Smooth muscle cell (in vitro differentiated cells): Measurements from ENCODE around the gene SMIM9. TPM values are rescaled to one million over a fixed set of nuclear protein-coding genes. Genes with fewer than 3 reads are reported as not detected.
"Not testable (repeated sequence)": the region's sequence is repeated elsewhere in the genome, so short reads cannot be mapped to it uniquely, and the experiment has no call there.

ENCODE experiments used
- DNase-seq: peaks from one replicate; lab custom pipeline; 2025; ENCODE audit not compliant: unreplicated experiment; lab: John Stamatoyannopoulos, UW
- H2AFZ ChIP-seq: fragments of 200-600 bp; sonication (generic); 2 replicates; pipeline ENCODE4 v1.6.0; 2016; ENCODE audit warnings: antibody characterized with exemption, low read depth, mild to moderate bottlenecking
- H3F3A ChIP-seq: fragments of 200-600 bp; sonication (generic); 2 replicates; pipeline ENCODE4 v1.6.0; 2017; ENCODE audit warnings: antibody characterized with exemption, low read depth
- H3K27ac ChIP-seq: fragments of 200-600 bp; sonication (generic); 2 replicates; pipeline ENCODE4 v1.5.1; 2016; ENCODE audit warnings: low read depth, mild to moderate bottlenecking
- H3K27me3 ChIP-seq: fragments of 200-600 bp; sonication (generic); 2 replicates; pipeline ENCODE4 v1.6.1; 2016; ENCODE audit warnings: low read depth, mild to moderate bottlenecking
- H3K36me3 ChIP-seq: fragments of 200-600 bp; sonication (generic); 2 replicates; pipeline ENCODE4 v1.5.1; 2016; ENCODE audit warnings: low read depth
- H3K4me1 ChIP-seq: fragments of 200-600 bp; sonication (generic); 2 replicates; pipeline ENCODE4 v1.5.1; 2016; ENCODE audit warnings: low read depth
- H3K4me2 ChIP-seq: fragments of 200-600 bp; sonication (generic); 2 replicates; pipeline ENCODE4 v1.6.0; 2016; ENCODE audit warnings: mild to moderate bottlenecking
- H3K4me3 ChIP-seq: fragments of 200-600 bp; sonication (generic); 2 replicates; pipeline ENCODE4 v1.5.1; 2016; ENCODE audit warnings: mild to moderate bottlenecking
- H3K79me2 ChIP-seq: fragments of 200-600 bp; sonication (generic); 2 replicates; pipeline ENCODE4 v1.6.0; 2016; ENCODE audit warnings: low read depth, mild to moderate bottlenecking
- H3K9ac ChIP-seq: fragments of 200-600 bp; sonication (generic); 2 replicates; pipeline ENCODE4 v1.6.0; 2016; ENCODE audit warnings: low read depth
- H3K9me3 ChIP-seq: fragments of 200-600 bp; sonication (generic); replicated peaks from 2 replicates; pipeline ENCODE4 v1.5.1; 2016; ENCODE audit warnings: low read depth
- H4K20me1 ChIP-seq: fragments of 200-600 bp; sonication (generic); 2 replicates; pipeline ENCODE4 v1.6.0; 2016; ENCODE audit warnings: low read depth
- CTCF ChIP-seq: fragments of 200-600 bp; sonication (generic); IDR thresholded peaks from 2 replicates; pipeline ENCODE4 v1.5.1; 2017; ENCODE audit warnings: borderline replicate concordance, mild to moderate bottlenecking, antibody characterized with exemption; ENCODE audit not compliant: insufficient read depth, poor library complexity, severe bottlenecking
- WGBS: methylation state at CpG from one replicate; pipeline ENCODE4 v1.1.7; 2016; ENCODE audit warnings: low lambda C conversion rate; 5-methylcytosine and 5-hydroxymethylcytosine counted together
- polyA plus RNA-seq: library from polyadenylated mRNA; unstranded; fragments of >200 nt; fragmentation: Nextera tagmentation; extraction: Ambion mirVana; gene quantifications from 2 replicates; pipeline ENCODE4 v1.2.1, GENCODE V29; 2016
- total RNA-seq: library from RNA; depleted of rRNA; stranded (reverse); fragments of >200 nt; gene quantifications from 2 replicates; pipeline ENCODE4 v1.2.3, GENCODE V29; 2014

SMIM9 gene
- total and polyA plus RNA-seq, 2 experiments from 2014 or later = not detected

GRCh38 chrX:154829926-154830442, 4.5 kb downstream of the SMIM9 start:
- no peak for DNase-seq
- H3K27ac ChIP-seq = no peak overlapping the region
- H3K4me3 ChIP-seq = no peak overlapping the region
- H3F3A ChIP-seq = no peaks in the 10 kb centered on the region
- WGBS = 29% methylated on average over 1 of the region's 1 CpG
- H2AFZ ChIP-seq = no peak overlapping the region
- no peak overlapping the region for H3K9ac ChIP-seq
- H3K4me2 ChIP-seq = no peak overlapping the region
- H3K79me2 ChIP-seq = no peaks in the 10 kb centered on the region
- no peaks in the 10 kb centered on the region for H3K36me3 ChIP-seq
- no peaks in the 10 kb centered on the region for H3K27me3 ChIP-seq
- no peaks in the 10 kb centered on the region for H3K9me3 ChIP-seq
- H3K4me1 ChIP-seq = no peaks in the 10 kb centered on the region
- H4K20me1 ChIP-seq = no peaks in the 10 kb centered on the region
- no peak for TF ChIP-seq CTCF

- DNase-seq = no peak
- H3F3A ChIP-seq = no peaks in the 10 kb centered on the region
- H3K79me2 ChIP-seq = no peaks in the 10 kb centered on the region
- H3K9ac ChIP-seq = no peak overlapping the region
- no peak overlapping the region for H3K4me3 ChIP-seq
- no peak overlapping the region for H2AFZ ChIP-seq
- H3K27ac ChIP-seq = no peak overlapping the region
- no peaks in the 10 kb centered on the region for H3K27me3 ChIP-seq
- H3K4me2 ChIP-seq = no peak overlapping the region
- no peaks in the 10 kb centered on the region for H3K9me3 ChIP-seq
- no peaks in the 10 kb centered on the region for H4K20me1 ChIP-seq
- H3K36me3 ChIP-seq = no peaks in the 10 kb centered on the region
- H3K4me1 ChIP-seq = no peaks in the 10 kb centered on the region
- no peak for TF ChIP-seq CTCF
Observed at GRCh38 chrX:154829134-154829533, 5.3 kb downstream of the SMIM9 start.

- Histone ChIP-seq H3K79me2 (no peaks in the 10 kb centered on the region), H4K20me1 (no peaks in the 10 kb centered on the region), H3K9ac (no peak overlapping the region), H3K27me3 (no peaks in the 10 kb centered on the region), H3K9me3 (no peaks in the 10 kb centered on the region), H3K27ac (no peak overlapping the region), H3K4me1 (no peaks in the 10 kb centered on the region), H3K4me2 (no peak overlapping the region), H3K36me3 (no peaks in the 10 kb centered on the region), H2AFZ (no peak overlapping the region), H3K4me3 (no peak overlapping the region), H3F3A (no peaks in the 10 kb centered on the region)
- WGBS = 75% methylated on average over 2 of the region's 2 CpGs
- no peak for DNase-seq
- no peak for TF ChIP-seq CTCF
Observed at GRCh38 chrX:154828016-154828408, 6.5 kb downstream of the SMIM9 start.

GRCh38 chrX:154827194-154828015, 7.1 kb downstream of the SMIM9 start:
- Histone ChIP-seq H3F3A (no peaks in the 10 kb centered on the region), H3K36me3 (no peaks in the 10 kb centered on the region), H3K9ac (no peak overlapping the region), H3K4me1 (no peaks in the 10 kb centered on the region), H3K9me3 (no peaks in the 10 kb centered on the region), H2AFZ (no peak overlapping the region), H3K4me2 (no peak overlapping the region), H3K27ac (no peak overlapping the region), H3K27me3 (no peaks in the 10 kb centered on the region), H3K79me2 (no peaks in the 10 kb centered on the region), H3K4me3 (no peak overlapping the region), H4K20me1 (no peaks in the 10 kb centered on the region)
- TF ChIP-seq CTCF = no peak
- WGBS = 57% methylated on average over 4 of the region's 4 CpGs
- no peak for DNase-seq

- H4K20me1 ChIP-seq, H3K9ac ChIP-seq, H3K27ac ChIP-seq, H2AFZ ChIP-seq, H3K36me3 ChIP-seq, H3K9me3 ChIP-seq, H3K4me3 ChIP-seq, H3K4me2 ChIP-seq, H3K79me2 ChIP-seq, H3K27me3 ChIP-seq, DNase-seq, H3K4me1 ChIP-seq, H3F3A ChIP-seq: not testable (repeated sequence)
- WGBS = 91% methylated on average over 3 of the region's 3 CpGs
Observed at GRCh38 chrX:154825586-154825985, 8.9 kb downstream of the SMIM9 start.
